Measurements from ENCODE around the gene CEP89.
"Not testable (repeated sequence)": the region's sequence is repeated elsewhere in the genome, so short reads cannot be mapped to it uniquely, and the experiment has no call there.

CEP89 gene

DNA sequence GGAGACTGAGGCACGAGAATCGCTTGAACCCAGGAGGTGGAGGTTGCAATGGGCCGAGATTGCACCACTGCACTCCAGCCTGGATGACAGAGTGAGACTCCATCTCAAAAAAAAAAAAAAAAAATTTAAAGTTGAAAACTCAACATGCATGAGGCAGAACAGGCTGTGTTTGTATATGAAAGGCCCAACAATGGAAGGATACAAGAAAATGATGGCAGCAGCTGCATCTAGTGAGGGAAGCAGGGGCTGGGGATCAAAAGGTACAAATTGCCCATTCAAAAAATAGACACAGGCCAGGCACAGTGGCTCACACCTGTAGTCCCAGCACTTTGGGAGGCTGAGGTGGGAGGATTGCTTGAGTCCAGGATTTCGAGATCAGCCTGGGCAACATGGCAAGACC lies 6.1 kb upstream of the CEP89 start:
- not testable (repeated sequence) for H3K4me2 ChIP-seq (ENCODE audit: low read length); H3K27ac ChIP-seq (ENCODE audit: low read depth, low read length); H3K9me3 ChIP-seq (ENCODE audit: control insufficient read depth, insufficient read depth, low read length); H3K79me2 ChIP-seq (ENCODE audit: control insufficient read depth, low read length); H3K9me2 ChIP-seq (replicated peaks; ENCODE audit: control insufficient read depth, low read length); H3F3A ChIP-seq (ENCODE audit: control insufficient read depth, insufficient read depth); H3K4me3 ChIP-seq (ENCODE audit: low read length); H4K20me1 ChIP-seq (ENCODE audit: control insufficient read depth, insufficient read depth, low read depth, low read length); H3K27me3 ChIP-seq (ENCODE audit: control insufficient read depth, low read length); H3K4me1 ChIP-seq (ENCODE audit: control insufficient read depth, low read length)
- H3K36me3 ChIP-seq (ENCODE audit: control insufficient read depth, low read length): peaks cover 16% of the 10 kb centered on the region

DNA sequence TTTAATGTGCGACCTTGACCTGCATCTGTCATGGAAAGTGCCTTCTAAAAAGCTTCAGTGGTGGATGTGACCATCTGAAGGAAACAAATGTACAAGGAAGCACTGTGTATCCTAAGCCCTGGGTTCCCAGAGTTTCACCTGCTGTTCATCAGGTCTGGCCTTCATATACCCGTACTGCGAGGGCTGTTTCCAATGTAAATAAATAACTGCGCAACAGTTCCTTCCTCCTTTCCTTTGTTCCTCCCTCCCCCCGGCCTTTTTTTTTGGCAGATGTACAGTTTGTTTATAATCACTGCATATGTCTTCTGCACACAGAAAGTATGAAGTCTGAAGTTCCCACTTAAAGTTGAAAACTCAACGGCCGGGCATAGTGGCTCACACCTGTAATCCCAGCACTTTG lies 5.5 kb upstream of the CEP89 start:
- TF ChIP-seq CTCF (IDR thresholded peaks at IDR 0.05; ENCODE audit: low read depth, low read length, poor library complexity, severe bottlenecking) (no peak), EZH2phosphoT487 (IDR thresholded peaks at IDR 0.05; ENCODE audit: borderline replicate concordance, low read length) (no peak)
- no peaks in the 10 kb centered on the region for H3K9me2 ChIP-seq (replicated peaks; ENCODE audit: control insufficient read depth, low read length)
- H3K36me3 ChIP-seq (ENCODE audit: control insufficient read depth, low read length): peaks cover 16% of the 10 kb centered on the region
- H3K4me1 ChIP-seq (ENCODE audit: control insufficient read depth, low read length): peaks cover 9% of the 10 kb centered on the region
- no peak overlapping the region for H3K27ac ChIP-seq (ENCODE audit: low read depth, low read length)
- H3K79me2 ChIP-seq (ENCODE audit: control insufficient read depth, low read length): peaks cover 5% of the 10 kb centered on the region
- 0 out of 2 replicates have a peak, but pooled peaks cover 4% of the 10 kb centered on the region for H3F3A ChIP-seq (ENCODE audit: control insufficient read depth, insufficient read depth)
- no peaks in the 10 kb centered on the region for H3K9me3 ChIP-seq (ENCODE audit: control insufficient read depth, insufficient read depth, low read length)
- no peak overlapping the region for H3K4me3 ChIP-seq (ENCODE audit: low read length)
- H4K20me1 ChIP-seq (ENCODE audit: control insufficient read depth, insufficient read depth, low read depth, low read length): no peaks in the 10 kb centered on the region
- no peaks in the 10 kb centered on the region for H3K27me3 ChIP-seq (ENCODE audit: control insufficient read depth, low read length)
- H3K4me2 ChIP-seq (ENCODE audit: low read length): no peak overlapping the region

DNA sequence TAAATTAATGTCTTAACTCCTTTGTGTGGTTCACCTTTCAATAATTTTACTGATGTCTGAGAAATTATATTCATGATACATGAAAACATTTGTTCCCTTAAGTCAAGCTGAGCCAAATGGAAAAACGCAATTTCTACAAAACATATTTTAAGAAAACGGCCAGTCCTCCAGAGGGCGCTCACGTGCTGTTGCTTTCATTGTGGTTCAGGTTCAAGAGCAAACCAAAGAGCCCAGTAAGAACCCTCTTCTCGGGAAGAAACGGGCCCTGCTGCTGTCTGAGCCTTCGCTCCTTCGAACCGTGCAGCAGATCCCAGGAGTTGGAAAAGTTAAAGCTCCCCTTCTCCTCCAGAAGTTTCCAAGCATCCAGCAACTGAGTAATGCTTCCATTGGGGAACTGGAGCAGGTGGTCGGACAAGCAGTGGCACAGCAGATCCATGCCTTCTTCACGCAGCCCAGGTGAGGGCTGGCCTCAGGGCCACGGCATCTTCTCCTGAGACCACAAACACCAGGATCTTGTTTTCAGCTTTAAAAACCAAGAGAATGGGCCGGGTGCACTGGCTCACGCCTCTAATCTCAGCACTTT lies 4.6 kb upstream of the CEP89 start:
- TF ChIP-seq EZH2phosphoT487 (IDR thresholded peaks at IDR 0.05; ENCODE audit: borderline replicate concordance, low read length): no peak
- TF ChIP-seq CTCF (IDR thresholded peaks at IDR 0.05; ENCODE audit: low read depth, low read length, poor library complexity, severe bottlenecking): peak; percentile 83
- peaks cover 10% of the 10 kb centered on the region for H3K79me2 ChIP-seq (ENCODE audit: control insufficient read depth, low read length)
- no peaks in the 10 kb centered on the region for H4K20me1 ChIP-seq (ENCODE audit: control insufficient read depth, insufficient read depth, low read depth, low read length)
- no peak overlapping the region for H3K27ac ChIP-seq (ENCODE audit: low read depth, low read length)
- 0 out of 2 replicates have a peak, but pooled peaks cover 4% of the 10 kb centered on the region for H3F3A ChIP-seq (ENCODE audit: control insufficient read depth, insufficient read depth)
- no peaks in the 10 kb centered on the region for H3K9me2 ChIP-seq (replicated peaks; ENCODE audit: control insufficient read depth, low read length)
- H3K4me1 ChIP-seq (ENCODE audit: control insufficient read depth, low read length): peaks cover 10% of the 10 kb centered on the region
- H3K27me3 ChIP-seq (ENCODE audit: control insufficient read depth, low read length): no peaks in the 10 kb centered on the region
- H3K9me3 ChIP-seq (ENCODE audit: control insufficient read depth, insufficient read depth, low read length): no peaks in the 10 kb centered on the region
- H3K4me3 ChIP-seq (ENCODE audit: low read length): no peak overlapping the region
- peaks cover 16% of the 10 kb centered on the region for H3K36me3 ChIP-seq (ENCODE audit: control insufficient read depth, low read length)
- H3K4me2 ChIP-seq (ENCODE audit: low read length): no peak overlapping the region

GRCh38 chr19:32971012-32971595 lies 654 bp downstream of the CEP89 start:
- Histone ChIP-seq H3K27ac (ENCODE audit: low read depth, low read length) (no peak overlapping the region), H3K9me3 (ENCODE audit: control insufficient read depth, insufficient read depth, low read length) (no peaks in the 10 kb centered on the region)

More at GRCh38 chr19:32971012-32971595, 654 bp downstream of the CEP89 start:
- peak overlapping the region; percentile 91 for H3K4me2 ChIP-seq (ENCODE audit: low read length)
- H3K4me3 ChIP-seq (ENCODE audit: low read length): peak overlapping the region; percentile 86
- H3F3A ChIP-seq (ENCODE audit: control insufficient read depth, insufficient read depth): no peaks in the 10 kb centered on the region
- TF ChIP-seq CTCF (IDR thresholded peaks at IDR 0.05; ENCODE audit: low read depth, low read length, poor library complexity, severe bottlenecking) (no peak), EZH2phosphoT487 (IDR thresholded peaks at IDR 0.05; ENCODE audit: borderline replicate concordance, low read length) (no peak)
- H3K9me2 ChIP-seq (replicated peaks; ENCODE audit: control insufficient read depth, low read length): no peaks in the 10 kb centered on the region
- H3K4me1 ChIP-seq (ENCODE audit: control insufficient read depth, low read length): peaks cover 14% of the 10 kb centered on the region
- H3K36me3 ChIP-seq (ENCODE audit: control insufficient read depth, low read length): peaks cover 3% of the 10 kb centered on the region; the same call in 1 of the 2 replicates
- H3K27me3 ChIP-seq (ENCODE audit: control insufficient read depth, low read length): no peaks in the 10 kb centered on the region
- H4K20me1 ChIP-seq (ENCODE audit: control insufficient read depth, insufficient read depth, low read depth, low read length): no peaks in the 10 kb centered on the region
- peaks cover 32% of the 10 kb centered on the region for H3K79me2 ChIP-seq (ENCODE audit: control insufficient read depth, low read length)

Data from DOHH2 (cell line).